Fibroblast of peridontal ligament (primary cell): ENCODE data around the gene LRRC2.
"Not testable (repeated sequence)": the region's sequence is repeated elsewhere in the genome, so short reads cannot be mapped to it uniquely, and the experiment has no call there.

Experiments used
- DNase-seq: peaks from one replicate; pipeline ENCODE4 v3.0.0-alpha.2; 2010; ENCODE audit errors: extremely low read depth

LRRC2 gene

GRCh38 chr3:46497556-46498265, 68.4 kb downstream of the LRRC2 start, which contains the start of gene RTP3:
RTP3 (plus strand) TSS chr3:46497976; CDS start chr3:46498063, 87 bp downstream.
- no peak for DNase-seq

- no peak for DNase-seq
Measured at GRCh38 chr3:46496746-46497555, 69.2 kb downstream of the LRRC2 start.

GRCh38 chr3:46495901-46496456, 70.1 kb downstream of the LRRC2 start:
- DNase-seq, result peak; percentile 80

- DNase-seq, result not testable (repeated sequence)
Measured at GRCh38 chr3:46494491-46494890, 71.6 kb downstream of the LRRC2 start.

GRCh38 chr3:46492890-46493547, 73.1 kb downstream of the LRRC2 start:
- no peak for DNase-seq

- DNase-seq, result no peak
Measured at GRCh38 chr3:46491089-46492070, 74.7 kb downstream of the LRRC2 start.

GRCh38 chr3:46490338-46491084, 75.6 kb downstream of the LRRC2 start:
- DNase-seq, result peak; percentile 43

GRCh38 chr3:46489875-46490274, 76.2 kb downstream of the LRRC2 start:
- DNase-seq, result peak; percentile 76

GRCh38 chr3:46489381-46489780, 76.7 kb downstream of the LRRC2 start:
- no peak for DNase-seq

- peak; percentile 86 for DNase-seq
Measured at GRCh38 chr3:46488735-46489361, 77.3 kb downstream of the LRRC2 start.

- DNase-seq, result no peak
Measured at GRCh38 chr3:46485779-46486175, 80.3 kb downstream of the LRRC2 start.

GRCh38 chr3:46484911-46485778, 81.0 kb downstream of the LRRC2 start:
- no peak for DNase-seq

- no peak for DNase-seq
Measured at GRCh38 chr3:46484388-46484787, 81.7 kb downstream of the LRRC2 start.

- no peak for DNase-seq
Measured at GRCh38 chr3:46483825-46484224, 82.3 kb downstream of the LRRC2 start.

GRCh38 chr3:46482632-46483350, 83.3 kb downstream of the LRRC2 start:
- peak; percentile 95 for DNase-seq

GRCh38 chr3:46481636-46482035, 84.5 kb downstream of the LRRC2 start:
- peak; percentile 33 for DNase-seq

- DNase-seq, result no peak
Measured at GRCh38 chr3:46480491-46481195, 85.5 kb downstream of the LRRC2 start.
